NCI-H2107 treated with DMSO at 0.1 percent for 48 hours (cell line): ENCODE results near the gene FMNL2.
A peak's percentile ranks its signal among the peaks of the same experiment; 100 is the strongest.

Source experiments
- DNase-seq: peaks from one replicate; lab custom pipeline; 2025; ENCODE audit not compliant: unreplicated experiment; lab: John Stamatoyannopoulos, UW

FMNL2 gene

GRCh38 chr2:152603166-152603565 lies 268.2 kb downstream of the FMNL2 start:
- no peak for DNase-seq

DNA sequence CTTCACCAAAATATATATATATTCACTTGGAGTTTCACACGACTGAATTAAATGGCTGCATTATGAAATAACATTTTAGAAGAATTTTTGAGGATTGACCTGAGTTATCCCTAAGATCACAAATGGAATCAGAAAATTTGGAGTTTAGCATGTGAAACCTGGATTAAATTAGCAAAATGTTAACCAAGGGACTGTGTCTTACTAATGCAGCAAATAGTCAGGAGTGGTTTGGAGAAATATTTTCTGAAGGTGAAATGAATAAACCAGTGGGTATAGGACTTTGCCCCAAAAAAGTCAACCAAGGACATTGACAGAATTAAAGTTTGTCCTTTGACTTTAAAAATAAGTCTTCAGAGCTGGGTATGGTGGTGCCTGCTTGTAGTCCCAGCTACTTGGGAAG lies 271.1 kb downstream of the FMNL2 start:
- DNase-seq: no peak

- no peak for DNase-seq
Observed at GRCh38 chr2:152606941-152607340, 272.0 kb downstream of the FMNL2 start.

DNA sequence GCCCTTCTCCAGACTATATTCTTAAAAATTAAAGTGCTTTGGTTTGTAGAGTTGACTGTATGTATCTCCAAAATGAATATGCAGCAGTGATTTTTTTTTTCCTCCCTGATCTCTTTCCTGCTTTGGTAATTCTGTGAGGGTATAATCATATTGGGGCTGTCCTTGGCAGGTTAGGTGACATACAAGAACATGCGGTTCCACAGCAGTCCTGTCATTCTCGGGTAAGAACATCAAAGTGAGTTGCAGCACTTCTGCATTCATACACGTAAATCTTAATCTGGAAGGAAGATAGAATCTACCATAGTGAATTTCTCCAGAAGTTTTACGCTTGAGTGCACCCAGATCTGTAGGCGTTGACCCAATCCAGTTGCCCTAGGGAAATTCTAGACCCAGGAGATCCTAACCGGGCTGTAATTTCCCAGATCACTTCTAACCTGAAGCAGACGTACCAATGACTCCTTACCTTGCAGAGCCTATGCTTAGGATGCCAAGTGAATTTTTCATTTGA lies 272.9 kb downstream of the FMNL2 start:
- no peak for DNase-seq

GRCh38 chr2:152609154-152609553 lies 274.2 kb downstream of the FMNL2 start:
- DNase-seq: no peak

- DNase-seq: no peak
Observed at GRCh38 chr2:152609699-152610098, 274.7 kb downstream of the FMNL2 start.

- DNase-seq: no peak
Observed at GRCh38 chr2:152611458-152612231, 276.7 kb downstream of the FMNL2 start.

GRCh38 chr2:152613235-152613634 lies 278.3 kb downstream of the FMNL2 start:
- peak; percentile 14 for DNase-seq

DNA sequence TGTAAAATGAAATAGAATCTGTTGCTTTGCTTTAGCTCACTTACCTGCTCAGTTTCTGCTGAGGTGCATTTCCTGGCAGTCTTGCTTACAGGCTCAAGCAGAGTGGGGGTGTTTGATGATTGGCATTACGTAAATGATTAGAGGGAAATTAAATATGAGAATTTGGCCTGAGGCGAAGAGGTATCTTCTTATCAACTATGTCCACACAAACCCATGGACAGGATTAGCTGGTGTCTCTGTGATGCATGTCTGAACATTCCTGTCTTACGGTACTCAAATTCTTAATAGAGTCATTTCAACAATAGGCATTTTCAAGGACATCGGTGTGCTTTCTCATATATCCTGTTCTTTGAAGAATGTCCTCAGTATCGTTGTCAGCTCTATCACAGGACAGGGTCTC lies 280.2 kb downstream of the FMNL2 start:
- DNase-seq: no peak

GRCh38 chr2:152617456-152618192 lies 282.6 kb downstream of the FMNL2 start:
- no peak for DNase-seq

DNA sequence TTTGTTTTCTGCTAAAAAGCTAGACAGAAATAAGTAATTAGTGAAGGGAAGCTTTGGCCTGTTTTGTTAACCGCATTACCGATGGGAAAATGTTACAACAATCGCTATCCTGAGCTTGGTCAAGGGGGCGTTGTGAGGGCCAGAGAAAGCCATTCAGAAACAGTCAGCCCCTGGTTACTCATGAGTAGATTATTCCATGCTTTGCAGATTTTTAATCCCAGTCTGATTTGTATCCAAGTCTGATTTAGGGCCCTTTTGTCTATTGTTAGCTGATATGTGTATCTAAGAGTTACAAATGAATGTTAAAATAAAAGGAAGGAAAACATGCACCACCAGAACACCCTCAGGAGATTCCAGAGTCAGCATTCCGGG lies 283.2 kb downstream of the FMNL2 start:
- DNase-seq: no peak

- DNase-seq: no peak
Observed at GRCh38 chr2:152620208-152620607, 285.2 kb downstream of the FMNL2 start.

- DNase-seq: no peak
Observed at GRCh38 chr2:152620985-152621384, 286.0 kb downstream of the FMNL2 start.

GRCh38 chr2:152622219-152622618 lies 287.2 kb downstream of the FMNL2 start:
- no peak for DNase-seq

- DNase-seq: no peak
Observed at GRCh38 chr2:152623076-152623740, 288.2 kb downstream of the FMNL2 start.

GRCh38 chr2:152623775-152624174 lies 288.8 kb downstream of the FMNL2 start:
- no peak for DNase-seq

DNA sequence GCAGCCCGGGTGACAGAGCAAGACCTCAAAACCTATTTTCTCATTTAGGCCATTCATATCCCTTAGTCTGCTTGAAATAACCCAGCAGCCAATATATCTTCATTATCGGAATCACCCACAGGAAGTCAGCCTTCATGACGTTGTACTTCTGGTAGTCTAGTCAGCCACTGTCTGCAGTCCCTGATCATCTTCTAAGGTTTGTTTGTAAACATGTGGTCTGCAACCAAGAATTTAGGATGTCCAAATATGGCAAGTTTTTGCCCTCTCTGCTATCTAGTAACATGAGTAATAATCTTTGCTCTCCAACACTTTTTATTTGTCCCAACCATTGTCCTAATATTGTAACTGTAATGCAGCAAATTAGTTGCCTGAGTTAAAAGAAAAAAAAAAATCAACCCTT lies 289.8 kb downstream of the FMNL2 start:
- no peak for DNase-seq

GRCh38 chr2:152626911-152627339 lies 292.0 kb downstream of the FMNL2 start:
- no peak for DNase-seq

- peak; percentile 34 for DNase-seq
Observed at GRCh38 chr2:152627351-152627957, 292.5 kb downstream of the FMNL2 start.

GRCh38 chr2:152629202-152629601 lies 294.2 kb downstream of the FMNL2 start:
- DNase-seq: no peak

DNA sequence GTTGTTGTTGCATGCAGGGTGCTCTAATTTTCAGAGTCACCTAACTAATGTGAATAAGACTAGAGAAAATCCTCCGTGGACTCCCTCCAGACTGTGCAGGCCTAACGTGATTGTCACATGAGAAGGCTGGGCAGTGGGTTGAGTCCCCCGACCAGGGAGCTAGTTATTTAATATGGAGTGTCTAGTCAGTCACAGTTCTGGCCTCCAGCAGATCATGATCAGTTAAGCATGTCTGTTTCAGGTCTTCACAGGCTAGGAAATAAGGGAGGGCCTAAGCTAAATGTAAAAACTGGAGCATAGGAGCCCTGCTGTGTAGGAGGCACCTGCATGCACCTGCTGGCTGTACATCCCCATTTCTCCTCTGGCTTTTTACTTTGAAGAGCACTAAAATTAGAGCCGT lies 295.5 kb downstream of the FMNL2 start:
- DNase-seq: peak; percentile 38
